H1 (cell line): ENCODE measurements around the gene ACAA1.

ENCODE experiments used
- KDM1A ChIP-seq: fragments of 200-600, 300-600 bp; sonication (generic); IDR thresholded peaks from 2 replicates; pipeline ENCODE4 v1.7.1; 2016; ENCODE audit warnings: mild to moderate bottlenecking, low read length, borderline replicate concordance
- POLR2A ChIP-seq, 2 experiments: IDR thresholded peaks; 1 replicate in 1 of 2; 2 replicates in 1 of 2; pipeline ENCODE4 v1.6.1; 2011; ENCODE audit warnings: low read depth in 2 of 2, low read length in 2 of 2, mild to moderate bottlenecking in 2 of 2; ENCODE audit errors: control extremely low read depth in 1 of 2
- RAD21 ChIP-seq, 2 experiments: IDR thresholded peaks in 1 of 2; conservative IDR thresholded peaks in 1 of 2; 2 replicates each; pipeline ENCODE4 v1.6.1; 2011; ENCODE audit warnings: low read depth in 2 of 2, low read length in 2 of 2, improper control_type of control experiment in 1 of 2, inconsistent platforms in 1 of 2, mild to moderate bottlenecking in 1 of 2, moderate library complexity in 1 of 2
- TAF1 ChIP-seq: IDR thresholded peaks from 2 replicates; pipeline ENCODE4 v1.6.1; 2011; ENCODE audit warnings: mild to moderate bottlenecking, low read depth, low read length
- TF ChIP-seq, protein P1 (sequence below), 3 experiments: IDR thresholded peaks; 1 replicate in 2 of 3; 2 replicates in 1 of 3; pipeline versions ENCODE4 v1.5.1 to v1.6.1; 2011; ENCODE audit warnings: low read length in 3 of 3, mild to moderate bottlenecking in 3 of 3, inconsistent platforms in 2 of 3, low read depth in 1 of 3, moderate library complexity in 1 of 3; ENCODE audit not compliant: insufficient read depth in 1 of 3; ENCODE audit errors: control extremely low read depth in 1 of 3

DNA sequence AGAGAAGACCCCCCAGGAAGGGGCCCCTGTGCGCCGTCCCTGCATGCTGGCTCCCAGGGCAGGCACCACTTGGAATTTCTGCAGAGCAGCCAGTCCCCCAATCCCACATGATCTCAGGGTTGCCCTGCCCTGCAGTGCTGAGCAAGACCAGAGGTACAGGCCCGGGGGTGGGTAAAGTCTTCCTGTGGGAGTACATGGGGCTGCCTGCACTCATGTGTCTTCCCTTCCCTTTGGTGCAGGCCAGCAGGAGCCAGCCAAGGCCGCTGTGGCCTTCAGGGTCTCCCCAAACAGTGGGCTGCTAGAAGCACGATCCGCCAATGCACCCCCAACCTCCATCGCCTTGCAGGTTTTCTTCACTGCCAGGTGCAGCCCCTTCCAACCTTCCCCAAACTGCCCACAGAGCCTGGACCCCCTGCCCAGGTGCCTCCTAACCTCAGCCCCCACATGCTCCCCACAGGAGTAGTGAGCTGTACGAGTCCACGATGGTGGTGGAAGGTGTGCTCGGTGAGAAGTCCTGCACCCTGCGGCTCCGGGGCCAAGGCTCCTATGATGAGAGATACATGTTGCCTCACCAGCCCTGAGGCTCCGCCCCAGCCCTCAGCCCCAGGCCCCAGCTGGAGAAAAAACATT, 15.0 kb downstream of the ACAA1 start:
- TF ChIP-seq POLR2A (IDR thresholded peaks at IDR 0.05; ENCODE audit: control extremely low read depth in 1 of 2, low read depth in 2 of 2, low read length in 2 of 2) (no peak), TAF1 (no peak), KDM1A (no peak), RAD21 (IDR thresholded peaks at IDR 0.05 in 1 of 2, conservative IDR thresholded peaks at IDR 0.05 in 1 of 2; ENCODE audit: low read depth in 2 of 2, low read length in 2 of 2) (no peak)
- TF ChIP-seq, protein P1, sequence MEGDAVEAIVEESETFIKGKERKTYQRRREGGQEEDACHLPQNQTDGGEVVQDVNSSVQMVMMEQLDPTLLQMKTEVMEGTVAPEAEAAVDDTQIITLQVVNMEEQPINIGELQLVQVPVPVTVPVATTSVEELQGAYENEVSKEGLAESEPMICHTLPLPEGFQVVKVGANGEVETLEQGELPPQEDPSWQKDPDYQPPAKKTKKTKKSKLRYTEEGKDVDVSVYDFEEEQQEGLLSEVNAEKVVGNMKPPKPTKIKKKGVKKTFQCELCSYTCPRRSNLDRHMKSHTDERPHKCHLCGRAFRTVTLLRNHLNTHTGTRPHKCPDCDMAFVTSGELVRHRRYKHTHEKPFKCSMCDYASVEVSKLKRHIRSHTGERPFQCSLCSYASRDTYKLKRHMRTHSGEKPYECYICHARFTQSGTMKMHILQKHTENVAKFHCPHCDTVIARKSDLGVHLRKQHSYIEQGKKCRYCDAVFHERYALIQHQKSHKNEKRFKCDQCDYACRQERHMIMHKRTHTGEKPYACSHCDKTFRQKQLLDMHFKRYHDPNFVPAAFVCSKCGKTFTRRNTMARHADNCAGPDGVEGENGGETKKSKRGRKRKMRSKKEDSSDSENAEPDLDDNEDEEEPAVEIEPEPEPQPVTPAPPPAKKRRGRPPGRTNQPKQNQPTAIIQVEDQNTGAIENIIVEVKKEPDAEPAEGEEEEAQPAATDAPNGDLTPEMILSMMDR (IDR thresholded peaks at IDR 0.05; ENCODE audit: control extremely low read depth in 1 of 3, insufficient read depth in 1 of 3, low read depth in 1 of 3, low read length in 3 of 3) = no peak
